ENCODE data around the gene PRKAR1B. TPM values are rescaled to one million over a fixed set of nuclear protein-coding genes. Genes with fewer than 3 reads are reported as not detected.

PRKAR1B gene
- total RNA-seq, 1 donor from 2014 or later: 21.7 TPM

DNA sequence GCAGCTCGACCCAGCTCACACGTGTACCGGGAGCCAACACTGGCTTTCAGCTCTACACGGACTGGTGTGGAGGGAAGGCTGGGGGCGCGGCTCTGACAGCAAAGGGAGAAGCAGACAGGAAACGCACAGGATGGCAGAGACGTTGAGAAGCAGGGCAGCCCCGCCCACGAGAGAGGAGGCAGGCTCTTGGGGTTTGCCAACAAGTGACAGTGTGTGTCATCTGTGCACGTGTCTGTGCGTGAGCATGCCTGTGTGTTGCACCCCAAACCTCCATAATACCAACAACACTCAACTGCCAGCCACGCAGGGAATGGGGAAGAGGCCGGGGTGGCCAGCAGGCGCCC is 143.0 kb downstream of the PRKAR1B start:
- Mint-ChIP-seq H3K4me3 (ENCODE audit: unreplicated experiment) (no peak overlapping the region), H3K36me3 (ENCODE audit: low read depth, unreplicated experiment) (peaks cover 41% of the 10 kb centered on the region), H3K27me3 (ENCODE audit: unreplicated experiment) (peaks cover 11% of the 10 kb centered on the region), H3K27ac (ENCODE audit: unreplicated experiment) (no peak overlapping the region), H3K9me3 (ENCODE audit: unreplicated experiment) (peaks cover 4% of the 10 kb centered on the region), H3K4me1 (ENCODE audit: unreplicated experiment) (no peaks in the 10 kb centered on the region)
- TF ChIP-seq, protein P1, sequence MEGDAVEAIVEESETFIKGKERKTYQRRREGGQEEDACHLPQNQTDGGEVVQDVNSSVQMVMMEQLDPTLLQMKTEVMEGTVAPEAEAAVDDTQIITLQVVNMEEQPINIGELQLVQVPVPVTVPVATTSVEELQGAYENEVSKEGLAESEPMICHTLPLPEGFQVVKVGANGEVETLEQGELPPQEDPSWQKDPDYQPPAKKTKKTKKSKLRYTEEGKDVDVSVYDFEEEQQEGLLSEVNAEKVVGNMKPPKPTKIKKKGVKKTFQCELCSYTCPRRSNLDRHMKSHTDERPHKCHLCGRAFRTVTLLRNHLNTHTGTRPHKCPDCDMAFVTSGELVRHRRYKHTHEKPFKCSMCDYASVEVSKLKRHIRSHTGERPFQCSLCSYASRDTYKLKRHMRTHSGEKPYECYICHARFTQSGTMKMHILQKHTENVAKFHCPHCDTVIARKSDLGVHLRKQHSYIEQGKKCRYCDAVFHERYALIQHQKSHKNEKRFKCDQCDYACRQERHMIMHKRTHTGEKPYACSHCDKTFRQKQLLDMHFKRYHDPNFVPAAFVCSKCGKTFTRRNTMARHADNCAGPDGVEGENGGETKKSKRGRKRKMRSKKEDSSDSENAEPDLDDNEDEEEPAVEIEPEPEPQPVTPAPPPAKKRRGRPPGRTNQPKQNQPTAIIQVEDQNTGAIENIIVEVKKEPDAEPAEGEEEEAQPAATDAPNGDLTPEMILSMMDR (IDR thresholded peaks at IDR 0.05; ENCODE audit: unreplicated experiment): no peak
- DNase-seq (ENCODE audit: low spot score): no peak

DNA sequence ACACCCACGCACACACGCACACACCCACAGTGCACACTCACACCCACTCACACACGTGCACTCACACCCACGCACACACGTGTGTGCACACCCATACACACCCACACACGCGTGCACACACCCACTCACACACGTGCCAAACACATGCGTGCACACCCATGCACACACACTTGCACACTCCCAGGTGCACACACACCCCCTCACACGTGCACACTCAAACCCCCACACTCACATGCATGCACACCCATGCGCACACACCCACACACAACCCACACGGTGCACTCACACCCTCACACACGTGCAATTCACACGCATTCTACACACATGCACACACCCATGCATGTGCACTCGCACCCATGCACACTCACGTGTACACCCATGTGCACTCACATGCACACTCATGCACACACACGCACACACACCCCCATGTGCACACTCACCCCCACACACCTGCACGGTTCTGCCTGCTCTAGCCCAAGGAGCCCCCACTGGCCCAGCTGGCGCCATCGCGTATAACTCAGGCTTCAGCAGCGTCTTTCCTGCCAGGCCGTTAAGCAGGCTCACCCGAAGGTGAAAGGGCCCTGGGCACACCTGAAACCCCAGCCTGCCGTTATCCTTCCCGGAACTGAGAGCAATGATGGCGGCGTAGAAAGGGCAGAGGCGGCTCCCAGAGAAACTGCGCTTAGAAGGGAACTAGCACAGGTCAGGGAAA is 143.5 kb downstream of the PRKAR1B start:
- TF ChIP-seq, protein P1 (IDR thresholded peaks at IDR 0.05; ENCODE audit: unreplicated experiment): no peak
- no peak overlapping the region for H3K27ac Mint-ChIP-seq (ENCODE audit: unreplicated experiment)
- H3K9me3 Mint-ChIP-seq (ENCODE audit: unreplicated experiment): peaks cover 4% of the 10 kb centered on the region
- peaks cover 36% of the 10 kb centered on the region for H3K36me3 Mint-ChIP-seq (ENCODE audit: low read depth, unreplicated experiment)
- peaks cover 9% of the 10 kb centered on the region for H3K27me3 Mint-ChIP-seq (ENCODE audit: unreplicated experiment)
- no peak overlapping the region for H3K4me3 Mint-ChIP-seq (ENCODE audit: unreplicated experiment)
- DNase-seq (ENCODE audit: low spot score): no peak
- H3K4me1 Mint-ChIP-seq (ENCODE audit: unreplicated experiment): no peaks in the 10 kb centered on the region

DNA sequence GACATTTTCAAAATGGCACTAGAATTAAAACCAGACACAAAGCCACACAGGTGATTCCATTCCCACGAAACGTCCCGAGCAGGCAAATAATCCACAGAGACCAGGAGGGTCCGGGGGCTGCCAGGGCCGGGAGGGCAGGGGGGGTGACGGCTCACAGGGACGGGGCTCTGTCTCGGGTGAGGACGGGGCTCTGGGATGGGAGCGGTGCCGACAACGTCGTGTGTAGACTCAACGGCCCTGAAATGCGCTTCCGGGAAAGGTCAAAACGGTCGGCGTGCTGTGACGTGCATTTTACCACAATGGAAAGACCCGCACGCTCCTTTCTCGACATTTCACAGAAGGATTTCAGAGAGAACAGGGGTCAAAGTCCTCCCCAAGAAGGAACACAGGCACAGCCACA is 144.2 kb downstream of the PRKAR1B start:
- DNase-seq (ENCODE audit: low spot score): no peak
- TF ChIP-seq, protein P1 (IDR thresholded peaks at IDR 0.05; ENCODE audit: unreplicated experiment): no peak
- Mint-ChIP-seq H3K4me1 (ENCODE audit: unreplicated experiment) (no peaks in the 10 kb centered on the region), H3K9me3 (ENCODE audit: unreplicated experiment) (no peaks in the 10 kb centered on the region), H3K27ac (ENCODE audit: unreplicated experiment) (no peak overlapping the region), H3K4me3 (ENCODE audit: unreplicated experiment) (no peak overlapping the region), H3K36me3 (ENCODE audit: low read depth, unreplicated experiment) (peaks cover 30% of the 10 kb centered on the region), H3K27me3 (ENCODE audit: unreplicated experiment) (peaks cover 5% of the 10 kb centered on the region)

DNA sequence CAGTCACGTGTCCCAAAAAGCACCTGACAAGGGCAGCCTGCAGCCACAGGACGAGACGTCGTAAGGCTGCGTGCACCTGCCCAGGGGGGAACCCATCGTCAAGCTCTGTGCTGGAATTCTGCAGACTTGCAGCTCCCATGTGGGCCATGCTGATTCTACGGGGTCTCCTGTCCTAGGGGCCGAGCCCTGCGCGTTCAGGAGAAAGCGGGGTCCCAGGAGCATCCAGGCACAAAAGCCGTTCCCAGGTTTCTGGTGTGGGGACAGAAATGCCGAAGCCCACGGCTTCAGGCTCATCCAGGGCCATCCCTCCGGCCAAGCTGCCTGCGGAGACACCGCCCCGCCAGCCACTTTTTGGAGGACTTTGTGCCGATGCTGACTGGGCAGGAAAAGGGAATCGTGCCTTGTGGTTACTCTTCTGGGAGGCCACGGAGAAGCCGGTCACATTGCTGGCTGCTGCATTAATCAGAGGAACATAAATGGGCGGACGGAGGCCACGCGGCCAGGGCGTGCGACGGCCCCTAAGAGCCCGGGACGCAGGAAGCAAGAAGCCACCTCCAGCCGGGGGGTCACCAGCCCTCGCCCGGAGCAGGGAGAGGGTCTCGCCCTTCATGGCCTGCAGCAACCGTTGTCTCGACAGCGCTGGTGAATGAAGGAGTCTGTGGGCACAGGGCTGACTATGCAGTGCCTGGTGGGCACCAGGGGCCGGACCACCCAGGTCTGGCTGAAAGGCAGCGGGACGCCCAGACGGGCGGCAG is 144.8 kb downstream of the PRKAR1B start:
- H3K4me3 Mint-ChIP-seq (ENCODE audit: unreplicated experiment): no peak overlapping the region
- H3K4me1 Mint-ChIP-seq (ENCODE audit: unreplicated experiment): no peaks in the 10 kb centered on the region
- TF ChIP-seq, protein P1 (IDR thresholded peaks at IDR 0.05; ENCODE audit: unreplicated experiment): no peak
- peaks cover 5% of the 10 kb centered on the region for H3K27me3 Mint-ChIP-seq (ENCODE audit: unreplicated experiment)
- DNase-seq (ENCODE audit: low spot score): no peak
- H3K9me3 Mint-ChIP-seq (ENCODE audit: unreplicated experiment): no peaks in the 10 kb centered on the region
- no peak overlapping the region for H3K27ac Mint-ChIP-seq (ENCODE audit: unreplicated experiment)
- H3K36me3 Mint-ChIP-seq (ENCODE audit: low read depth, unreplicated experiment): peaks cover 30% of the 10 kb centered on the region

DNA sequence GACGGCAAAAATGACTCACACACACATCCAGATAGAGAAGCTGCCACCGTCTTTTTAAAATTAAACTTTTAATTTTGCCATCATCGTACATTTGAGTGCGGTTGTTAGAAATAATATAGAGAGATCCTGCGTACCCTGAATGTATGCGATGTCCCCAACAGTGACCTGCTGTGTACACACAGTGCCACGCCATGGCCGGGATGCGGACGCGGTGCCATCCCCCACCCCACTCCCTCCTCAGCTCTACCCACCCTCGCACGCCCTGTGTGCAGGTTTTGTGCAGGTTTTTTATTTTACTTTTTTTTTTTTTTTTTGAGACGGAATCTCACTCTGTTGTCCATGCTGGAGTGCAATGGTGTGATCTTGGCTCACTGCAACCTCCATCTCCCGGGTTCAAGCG is 148.7 kb downstream of the PRKAR1B start:
- Mint-ChIP-seq H3K27me3 (ENCODE audit: unreplicated experiment) (peaks cover 4% of the 10 kb centered on the region), H3K4me1 (ENCODE audit: unreplicated experiment) (no peaks in the 10 kb centered on the region), H3K4me3 (ENCODE audit: unreplicated experiment) (no peak overlapping the region)

More for the DNA sequence above, 148.7 kb downstream of the PRKAR1B start:
- TF ChIP-seq, protein P1 (IDR thresholded peaks at IDR 0.05; ENCODE audit: unreplicated experiment): no peak
- no peak overlapping the region for H3K27ac Mint-ChIP-seq (ENCODE audit: unreplicated experiment)
- DNase-seq (ENCODE audit: low spot score): no peak
- H3K36me3 Mint-ChIP-seq (ENCODE audit: low read depth, unreplicated experiment): peaks cover 13% of the 10 kb centered on the region
- no peaks in the 10 kb centered on the region for H3K9me3 Mint-ChIP-seq (ENCODE audit: unreplicated experiment)

Data from endothelial cell (in vitro differentiated cells).